ENCODE results near the gene SETD7.

DNA sequence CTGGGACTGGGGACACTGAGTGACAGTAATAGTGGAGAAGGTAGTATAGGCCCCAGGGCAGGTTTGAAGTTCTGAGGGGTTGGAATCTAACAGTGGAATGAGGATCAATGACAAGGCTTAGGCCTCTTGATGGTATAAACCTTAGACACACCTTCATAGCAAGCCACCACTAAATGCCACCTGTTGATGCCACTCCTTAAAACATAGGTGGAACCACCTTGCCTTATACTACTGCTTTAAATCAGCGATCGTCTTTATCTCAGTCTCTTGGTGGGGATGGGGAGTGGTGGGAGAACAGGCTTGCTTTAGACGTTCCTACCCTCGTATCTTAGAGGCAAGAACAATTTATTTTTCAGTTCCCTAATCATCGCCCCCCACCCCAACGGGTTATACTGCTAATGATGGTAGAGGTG lies 100.9 kb downstream of the SETD7 start:
- TF ChIP-seq ZNF8 (CRISPR knock-in tag; IDR thresholded peaks at IDR 0.05), result no peak
- TF ChIP-seq, protein P1, sequence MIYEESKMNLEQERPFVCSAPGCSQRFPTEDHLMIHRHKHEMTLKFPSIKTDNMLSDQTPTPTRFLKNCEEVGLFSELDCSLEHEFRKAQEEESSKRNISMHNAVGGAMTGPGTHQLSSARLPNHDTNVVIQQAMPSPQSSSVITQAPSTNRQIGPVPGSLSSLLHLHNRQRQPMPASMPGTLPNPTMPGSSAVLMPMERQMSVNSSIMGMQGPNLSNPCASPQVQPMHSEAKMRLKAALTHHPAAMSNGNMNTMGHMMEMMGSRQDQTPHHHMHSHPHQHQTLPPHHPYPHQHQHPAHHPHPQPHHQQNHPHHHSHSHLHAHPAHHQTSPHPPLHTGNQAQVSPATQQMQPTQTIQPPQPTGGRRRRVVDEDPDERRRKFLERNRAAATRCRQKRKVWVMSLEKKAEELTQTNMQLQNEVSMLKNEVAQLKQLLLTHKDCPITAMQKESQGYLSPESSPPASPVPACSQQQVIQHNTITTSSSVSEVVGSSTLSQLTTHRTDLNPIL (CRISPR knock-in tag; IDR thresholded peaks at IDR 0.05; ENCODE audit: low read depth), result no peak
- TF ChIP-seq BACH2 (CRISPR knock-in tag; IDR thresholded peaks at IDR 0.05; ENCODE audit: borderline replicate concordance), result no peak
- TF ChIP-seq PPARA (CRISPR knock-in tag; IDR thresholded peaks at IDR 0.05; ENCODE audit: borderline replicate concordance), result no peak
- no peak for TF ChIP-seq ISL1 (CRISPR knock-in tag; IDR thresholded peaks at IDR 0.05)
- TF ChIP-seq ZC3H10 (CRISPR knock-in tag; IDR thresholded peaks at IDR 0.05), result no peak
